OCI-LY3 (cell line): ENCODE data around the gene CHKA.

Experiments
- CTCF ChIP-seq: fragments of 200-600, 300-600 bp; sonication (generic); IDR thresholded peaks from 2 replicates; pipeline ENCODE4 v1.5.1; 2014; ENCODE audit warnings: antibody characterized with exemption, low read length, low read depth
- EZH2phosphoT487 ChIP-seq: fragments of 200-600 bp; shearing (Covaris generic); IDR thresholded peaks from 2 replicates; pipeline ENCODE4 v1.6.1; 2018; ENCODE audit warnings: antibody characterized with exemption, mixed run types, low read depth

GRCh38 chr11:68166969-68167368, 45.8 kb upstream of the CHKA start:
- TF ChIP-seq CTCF (no peak), EZH2phosphoT487 (no peak)
